GM12878 (cell line): Measurements from ENCODE around the gene ABRACL. TPM values are rescaled to one million over a fixed set of nuclear protein-coding genes. Genes with fewer than 3 reads are reported as not detected.

Experiments used
- CEBPZ ChIP-seq: fragments of 150-350 bp; IDR thresholded peaks from 2 replicates; pipeline ENCODE4 v1.6.1; 2016; ENCODE audit warnings: low read depth, low read length
- CREM ChIP-seq: IDR thresholded peaks from 2 replicates; pipeline ENCODE4 v1.6.1; 2014; ENCODE audit warnings: antibody characterized with exemption, low read depth
- EED ChIP-seq: sonication (generic); IDR thresholded peaks from 2 replicates; pipeline ENCODE4 v1.6.1; 2016; ENCODE audit warnings: antibody characterized with exemption, low read depth
- EP300 ChIP-seq, 2 experiments: fragments of 150-350 bp in 1 of 2; IDR thresholded peaks; 2 replicates each; pipeline ENCODE4 v1.6.1; 2011 to 2012; ENCODE audit warnings: low read depth in 2 of 2, low read length in 2 of 2, borderline replicate concordance in 1 of 2, improper control_type of control experiment in 1 of 2, inconsistent platforms in 1 of 2; ENCODE audit not compliant: control insufficient read depth in 1 of 2
- ETV6 ChIP-seq, 2 experiments: fragments of 450-650 bp in 1 of 2; IDR thresholded peaks in 1 of 2; conservative IDR thresholded peaks in 1 of 2; 2 replicates each; pipeline ENCODE4 v1.6.1; 2014; ENCODE audit warnings: antibody characterized with exemption in 1 of 2, borderline replicate concordance in 1 of 2, low read depth in 1 of 2, mild to moderate bottlenecking in 1 of 2, moderate library complexity in 1 of 2
- EZH2 ChIP-seq: IDR thresholded peaks from 2 replicates; pipeline ENCODE4 v1.6.1; 2012; ENCODE audit warnings: low read depth, mild to moderate bottlenecking, control low read depth, inconsistent platforms, low read length, borderline replicate concordance; ENCODE audit not compliant: control insufficient read depth
- JUND ChIP-seq: IDR thresholded peaks from 2 replicates; pipeline ENCODE4 v1.6.1; 2012; ENCODE audit warnings: low read depth, mild to moderate bottlenecking, low read length, improper control_type of control experiment, moderate library complexity
- MAX ChIP-seq: IDR thresholded peaks from 2 replicates; pipeline ENCODE4 v1.6.1; 2012; ENCODE audit warnings: low read depth, low read length, improper control_type of control experiment
- MEF2B ChIP-seq: fragments of 450-650 bp; IDR thresholded peaks from 2 replicates; pipeline ENCODE4 v1.6.1; 2018; ENCODE audit warnings: mild to moderate bottlenecking, moderate library complexity; ENCODE audit not compliant: partially characterized antibody, poor library complexity, severe bottlenecking
- MTA2 ChIP-seq: fragments of 450-650 bp; IDR thresholded peaks from 2 replicates; pipeline ENCODE4 v1.6.1; 2016; ENCODE audit warnings: low read depth, mild to moderate bottlenecking, moderate library complexity
- MTA3 ChIP-seq: IDR thresholded peaks from 2 replicates; pipeline ENCODE4 v1.6.1; 2012; ENCODE audit warnings: low read length, inconsistent platforms, borderline replicate concordance
- NBN ChIP-seq: fragments of 450-650 bp; IDR thresholded peaks from 2 replicates; pipeline ENCODE4 v1.6.1; 2016
- POLR2A ChIP-seq: IDR thresholded peaks from 2 replicates; pipeline ENCODE4 v1.6.1; 2011; ENCODE audit warnings: low read depth, mild to moderate bottlenecking, low read length
- RUNX3 ChIP-seq: IDR thresholded peaks from 2 replicates; pipeline ENCODE4 v1.6.1; 2012; ENCODE audit warnings: low read length, inconsistent platforms
- SIX5 ChIP-seq: IDR thresholded peaks from 2 replicates; pipeline ENCODE4 v1.6.1; 2011; ENCODE audit warnings: mild to moderate bottlenecking, low read depth, low read length, moderate library complexity; ENCODE audit not compliant: severe bottlenecking
- SMAD1 ChIP-seq: fragments of 450-650 bp; IDR thresholded peaks from 2 replicates; pipeline ENCODE4 v1.6.1; 2018; ENCODE audit warnings: mild to moderate bottlenecking, low read depth; ENCODE audit not compliant: partially characterized antibody
- SMARCA5 ChIP-seq: fragments of 450-650 bp; IDR thresholded peaks from 2 replicates; pipeline ENCODE4 v1.6.1; 2017; ENCODE audit warnings: mild to moderate bottlenecking
- SMC3 ChIP-seq: IDR thresholded peaks from 2 replicates; pipeline ENCODE4 v1.6.1; 2011; ENCODE audit warnings: low read length, improper control_type of control experiment, borderline replicate concordance
- SREBF1 ChIP-seq: IDR thresholded peaks from 2 replicates; pipeline ENCODE4 v1.6.1; 2012; ENCODE audit warnings: mild to moderate bottlenecking, low read length
- SREBF2 ChIP-seq: IDR thresholded peaks from 2 replicates; pipeline ENCODE4 v1.6.1; 2012; ENCODE audit warnings: mild to moderate bottlenecking, low read length
- ZBED1 ChIP-seq: IDR thresholded peaks from 2 replicates; pipeline ENCODE4 v1.6.1; 2016; ENCODE audit warnings: borderline replicate concordance
- ZNF207 ChIP-seq: fragments of 450-650 bp; IDR thresholded peaks from 2 replicates; pipeline ENCODE4 v1.6.1; 2014; ENCODE audit warnings: antibody characterized with exemption, mild to moderate bottlenecking, borderline replicate concordance
- ZNF384 ChIP-seq: IDR thresholded peaks from 2 replicates; pipeline ENCODE4 v1.6.1; 2012; ENCODE audit warnings: low read depth, mild to moderate bottlenecking, low read length, improper control_type of control experiment, borderline replicate concordance
- polyA plus RNA-seq, 11 experiments: library from polyadenylated mRNA; depleted of rRNA in 4 of 11; unstranded in 6 of 11; stranded (reverse) in 5 of 11; fragments of >200 nt; fragmentation: Nextera tagmentation in 4 of 11; fragmentation: Illumina TruSeq in 1 of 11; extraction: Ambion mirVana in 4 of 11; extraction: Trizol in 1 of 11; gene quantifications; 1 replicate in 1 of 11; 2 replicates in 10 of 11; pipeline versions ENCODE4 v1.2.1 to v1.2.3, GENCODE V29; 2011 to 2016; ENCODE audit warnings: inconsistent platforms in 2 of 11, missing spikeins in 2 of 11, low read depth in 1 of 11
- total RNA-seq, 4 experiments: library from RNA; depleted of rRNA in 3 of 4; stranded (reverse); fragments of >200 nt in 3 of 4; fragmentation: Illumina TruSeq in 1 of 4; extraction: Trizol in 1 of 4; gene quantifications; 2 replicates each; pipeline versions ENCODE4 v1.2.1 to v1.2.3, GENCODE V29; 2013 to 2021
- TF ChIP-seq, protein P1 (sequence below): IDR thresholded peaks from 2 replicates; pipeline ENCODE4 v1.6.1; 2012; ENCODE audit warnings: low read depth, low read length, improper control_type of control experiment
- TF ChIP-seq, protein P2 (sequence below): IDR thresholded peaks from 2 replicates; pipeline ENCODE4 v1.6.1; 2012; ENCODE audit warnings: low read depth, low read length, improper control_type of control experiment

ABRACL gene
- total and polyA plus RNA-seq, 10 of the 15 experiments (the other 5 are each of a cell fraction or from before 2014, with no cell fraction given): 111 to 647 (median 192) TPM

DNA sequence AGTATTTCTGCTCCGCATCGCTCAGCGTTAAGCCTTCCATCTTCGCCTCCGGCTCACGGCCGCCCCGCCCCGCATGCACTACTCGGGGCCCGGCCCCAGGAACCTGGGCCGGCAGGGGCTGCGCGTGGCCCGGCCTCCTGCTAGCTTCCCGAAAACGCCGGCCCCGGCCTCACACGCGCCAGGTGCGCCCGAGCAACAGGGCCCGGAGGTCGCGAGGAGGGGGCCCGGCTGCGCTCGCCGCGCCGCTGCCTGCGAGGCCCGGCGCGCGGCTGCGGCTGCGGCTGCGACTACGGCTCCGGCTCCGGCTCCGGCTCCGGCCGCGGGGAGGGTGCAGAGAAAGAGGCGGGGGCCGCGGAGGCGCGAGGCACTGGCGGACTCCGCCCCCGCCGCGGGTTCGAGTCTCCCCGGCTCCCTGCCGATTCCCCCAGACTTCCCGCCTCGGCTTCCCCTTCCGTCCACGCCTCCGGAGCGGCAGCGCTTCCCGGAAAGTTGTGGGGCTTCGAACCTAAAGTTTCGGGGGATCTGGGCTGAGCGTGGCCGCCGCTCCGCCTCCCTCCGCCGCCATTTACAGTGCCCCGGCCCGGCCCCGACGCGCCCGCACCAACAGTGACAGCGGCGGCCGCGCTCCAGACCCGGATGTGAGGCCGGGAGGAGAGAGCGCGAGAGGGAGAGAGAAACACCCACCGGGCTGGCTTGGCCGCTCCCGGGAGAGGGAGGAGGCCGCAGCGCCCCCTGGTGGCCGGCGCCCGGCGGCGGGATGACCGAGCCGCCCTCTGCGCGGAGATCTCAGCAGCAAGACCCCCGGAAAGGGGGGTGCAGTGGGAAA is 40.7 kb upstream of the ABRACL start, which contains the start of gene REPS1 (continued):
- TF ChIP-seq MEF2B (peak; percentile 48), ETV6 (conservative IDR thresholded peaks at IDR 0.05 in 1 of 2, IDR thresholded peaks at IDR 0.05 in 1 of 2; ENCODE audit: borderline replicate concordance in 1 of 2, low read depth in 1 of 2) (peak in 1 of 2 experiments; percentile 57; a peak in 1 of 4 replicates), ZBED1 (no peak), MTA3 (no peak), ZNF207 (0 out of 2 replicates have a peak, but pooled peaks have one; percentile 52), EP300 (IDR thresholded peaks at IDR 0.05; ENCODE audit: borderline replicate concordance in 1 of 2, control insufficient read depth in 1 of 2, low read depth in 2 of 2, low read length in 2 of 2) (no peak), SIX5 (no peak), NBN (peak; percentile 30; the same call in 1 of the 2 replicates), MTA2 (no peak; the same call in 1 of the 2 replicates), CREM (peak; percentile 60; the same call in 1 of the 2 replicates), MAX (no peak; the same call in 1 of the 2 replicates), ZNF384 (no peak), EZH2 (no peak), POLR2A (peak; percentile 96), JUND (peak; percentile 45; the same call in 1 of the 2 replicates), SREBF2 (peak; percentile 30; the same call in 1 of the 2 replicates), SMAD1 (no peak), EED (peak; percentile 78), SMC3 (peak; percentile 84), CEBPZ (no peak), RUNX3 (no peak; the same call in 1 of the 2 replicates), SREBF1 (no peak), SMARCA5 (peak; percentile 92; the same call in 1 of the 2 replicates)
- TF ChIP-seq, protein P1, sequence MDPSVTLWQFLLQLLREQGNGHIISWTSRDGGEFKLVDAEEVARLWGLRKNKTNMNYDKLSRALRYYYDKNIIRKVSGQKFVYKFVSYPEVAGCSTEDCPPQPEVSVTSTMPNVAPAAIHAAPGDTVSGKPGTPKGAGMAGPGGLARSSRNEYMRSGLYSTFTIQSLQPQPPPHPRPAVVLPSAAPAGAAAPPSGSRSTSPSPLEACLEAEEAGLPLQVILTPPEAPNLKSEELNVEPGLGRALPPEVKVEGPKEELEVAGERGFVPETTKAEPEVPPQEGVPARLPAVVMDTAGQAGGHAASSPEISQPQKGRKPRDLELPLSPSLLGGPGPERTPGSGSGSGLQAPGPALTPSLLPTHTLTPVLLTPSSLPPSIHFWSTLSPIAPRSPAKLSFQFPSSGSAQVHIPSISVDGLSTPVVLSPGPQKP: peak; percentile 57; the same call in 1 of the 2 replicates
- TF ChIP-seq, protein P2, sequence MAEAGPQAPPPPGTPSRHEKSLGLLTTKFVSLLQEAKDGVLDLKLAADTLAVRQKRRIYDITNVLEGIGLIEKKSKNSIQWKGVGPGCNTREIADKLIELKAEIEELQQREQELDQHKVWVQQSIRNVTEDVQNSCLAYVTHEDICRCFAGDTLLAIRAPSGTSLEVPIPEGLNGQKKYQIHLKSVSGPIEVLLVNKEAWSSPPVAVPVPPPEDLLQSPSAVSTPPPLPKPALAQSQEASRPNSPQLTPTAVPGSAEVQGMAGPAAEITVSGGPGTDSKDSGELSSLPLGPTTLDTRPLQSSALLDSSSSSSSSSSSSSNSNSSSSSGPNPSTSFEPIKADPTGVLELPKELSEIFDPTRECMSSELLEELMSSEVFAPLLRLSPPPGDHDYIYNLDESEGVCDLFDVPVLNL: peak; percentile 10; the same call in 1 of the 2 replicates
